Measurements from ENCODE around the gene MAN1C1.

The MAN1C1 gene

DNA sequence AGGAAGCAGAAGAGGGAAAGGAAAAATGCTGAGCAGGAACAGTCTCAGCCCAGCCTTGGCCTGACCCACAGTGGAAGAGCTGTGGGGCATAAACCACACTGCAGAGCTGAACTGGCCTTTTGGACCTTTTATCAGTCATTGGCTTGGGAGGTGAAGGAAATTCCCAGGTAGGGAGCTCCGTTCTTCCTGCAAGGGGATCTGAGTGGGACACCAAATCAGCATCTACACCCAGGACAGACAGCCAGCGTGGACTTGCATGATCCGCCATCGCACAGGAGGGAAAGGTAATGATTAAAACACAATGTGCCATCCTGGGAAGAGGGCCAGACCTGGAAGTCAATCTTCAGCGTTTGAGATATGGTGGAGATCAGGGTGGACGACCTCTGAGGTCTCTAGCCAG is 202.0 kb downstream of the MAN1C1 start:
- DNase-seq (ENCODE audit: low read depth) = no peak

DNA sequence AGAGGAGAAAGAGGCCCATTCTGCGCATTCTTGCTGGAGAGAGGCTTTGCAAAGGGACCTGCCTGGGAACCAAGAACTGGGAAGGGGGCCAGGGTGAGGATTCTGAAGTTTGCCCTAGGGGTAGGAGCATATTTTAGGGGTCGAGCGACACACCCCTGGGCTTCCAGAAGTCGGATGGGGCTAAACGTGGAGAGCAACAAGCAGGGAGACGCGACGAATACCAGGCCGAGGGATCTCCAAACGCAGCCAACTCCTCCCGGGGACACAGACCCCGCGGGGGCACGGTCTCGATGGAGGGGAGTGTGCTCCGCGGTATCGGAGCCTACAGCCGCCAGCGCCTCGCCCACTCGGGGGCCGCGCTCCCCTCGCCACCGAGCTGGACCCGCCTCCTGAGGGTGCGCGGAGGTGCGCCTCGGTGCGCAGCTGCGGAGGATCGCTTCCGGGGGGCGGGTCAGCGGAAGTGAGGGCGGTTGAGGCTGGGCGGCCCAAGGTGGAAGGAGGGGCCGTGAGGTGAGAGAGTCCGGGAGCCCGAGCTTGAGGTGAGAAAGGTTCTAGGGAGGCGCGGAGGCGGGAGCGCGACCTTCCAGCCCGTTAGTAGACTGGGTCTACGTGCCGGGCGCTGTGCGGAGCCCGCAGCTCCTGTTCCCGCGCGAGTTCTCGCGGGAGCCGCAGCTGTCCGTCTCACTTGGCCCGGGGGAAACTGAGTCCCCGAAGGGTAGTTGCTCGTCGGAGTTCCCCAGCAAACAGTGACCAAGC is 203.1 kb downstream of the MAN1C1 start, which contains the start of gene MTFR1L:
Gene MTFR1L, plus strand, starts transcription at position 464 of the 756 bp plus-strand sequence. CDS start 3,151 bp downstream, outside the sequence.
- peak; percentile 29 for DNase-seq (ENCODE audit: low read depth)

DNA sequence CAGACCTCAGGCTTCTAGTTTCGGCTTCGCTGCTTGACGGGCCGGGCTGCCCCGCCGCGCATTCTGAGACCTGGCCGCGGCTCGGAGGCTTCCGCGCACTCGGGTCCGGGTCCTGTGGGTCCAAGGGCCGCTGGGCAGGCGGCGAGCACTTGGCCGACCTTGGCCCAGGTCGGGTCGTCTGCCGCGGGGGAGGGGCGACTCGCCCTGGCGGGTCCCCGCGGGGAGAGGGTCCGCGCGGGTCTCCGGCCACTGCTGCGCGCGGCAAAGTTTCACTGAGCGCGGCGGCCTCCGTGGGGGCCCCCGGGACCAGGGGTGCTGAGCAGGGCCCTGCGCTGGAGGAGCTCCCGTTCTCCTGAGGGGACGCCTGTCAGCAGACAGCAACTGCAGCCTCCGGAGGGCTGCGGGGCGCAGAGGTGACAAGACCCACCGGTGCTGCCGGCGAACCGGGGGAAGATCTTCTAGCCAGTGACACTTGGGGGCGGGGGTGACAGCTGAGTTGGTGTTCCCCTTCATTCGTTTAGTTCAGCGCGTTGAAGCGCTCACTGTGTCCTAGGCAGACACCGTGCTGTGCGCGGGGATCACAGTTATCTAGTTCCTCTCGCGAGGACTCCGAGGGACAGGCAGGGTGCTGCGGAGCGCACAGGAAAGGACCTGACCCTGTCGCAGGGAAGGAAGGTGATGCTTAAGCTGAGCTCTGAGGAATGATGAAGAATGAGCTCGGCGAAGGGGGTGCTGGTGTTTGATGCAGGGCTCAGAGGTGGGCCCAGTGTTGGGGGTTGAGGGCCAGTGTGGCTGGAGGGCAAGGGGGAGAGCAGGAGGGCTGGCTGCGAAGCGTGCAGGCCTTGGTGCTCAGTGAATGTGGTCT is 203.9 kb downstream of the MAN1C1 start:
- DNase-seq (ENCODE audit: low read depth) = peak; percentile 29

DNA sequence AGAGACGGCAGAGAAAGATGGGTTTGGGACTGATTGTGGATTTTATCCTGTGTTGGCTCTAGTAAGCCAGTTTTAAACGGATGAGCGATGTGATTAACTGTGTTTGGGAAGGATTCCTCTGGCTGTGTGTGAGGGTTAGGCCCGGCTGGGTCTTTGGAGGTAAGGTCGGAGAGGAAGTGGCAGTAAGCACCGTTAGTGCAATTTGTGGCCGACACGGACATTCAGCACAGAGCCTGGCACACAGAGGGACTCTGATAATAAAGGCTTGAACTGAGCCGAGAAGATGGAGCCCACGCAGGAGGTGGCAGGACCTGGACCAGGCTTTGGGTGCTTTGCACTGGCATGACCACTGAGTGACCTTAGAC is 204.5 kb downstream of the MAN1C1 start:
- DNase-seq (ENCODE audit: low read depth) = no peak

DNA sequence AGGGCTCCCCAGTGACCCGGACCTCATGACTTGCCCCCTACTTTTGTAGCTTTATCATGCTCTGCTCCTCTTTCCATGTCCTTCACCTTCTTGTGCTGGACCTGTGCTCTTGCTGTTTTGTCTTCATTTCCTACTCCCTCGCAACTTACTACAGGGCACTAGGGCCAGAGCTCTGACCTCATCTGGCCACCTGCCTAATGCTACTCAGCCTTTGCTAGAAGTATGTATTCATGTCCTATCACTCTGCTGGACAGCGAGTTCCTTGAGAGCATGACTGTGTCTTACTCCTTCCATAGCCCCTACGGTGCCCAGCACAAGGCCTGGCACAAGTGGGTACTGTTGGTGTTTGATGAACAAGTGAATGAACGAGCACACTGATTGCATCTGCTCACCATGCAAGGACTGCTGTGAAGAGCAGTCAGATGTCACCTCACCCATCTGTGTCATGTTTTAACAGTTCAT is 205.1 kb downstream of the MAN1C1 start:
- DNase-seq (ENCODE audit: low read depth) = peak; percentile 33

DNA sequence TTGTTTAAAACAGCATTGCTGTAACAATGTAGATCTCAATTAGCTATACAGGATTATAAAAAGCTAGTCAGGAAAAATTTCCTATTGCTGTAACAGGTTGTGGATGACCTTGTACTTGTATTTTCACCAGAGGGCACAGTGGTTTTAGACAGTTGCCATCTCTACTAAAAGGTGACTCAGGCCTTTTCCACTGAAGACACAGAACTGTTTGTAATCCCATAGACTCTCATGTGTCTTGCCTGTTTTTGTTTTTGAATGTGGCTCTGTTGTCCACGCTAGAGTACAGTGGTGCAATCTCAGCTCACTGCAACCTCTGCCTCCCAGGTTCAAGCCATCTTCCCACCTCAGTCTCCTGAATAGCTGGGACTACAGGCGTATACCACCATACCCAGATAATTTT is 209.0 kb downstream of the MAN1C1 start:
- no peak for DNase-seq (ENCODE audit: low read depth)

DNA sequence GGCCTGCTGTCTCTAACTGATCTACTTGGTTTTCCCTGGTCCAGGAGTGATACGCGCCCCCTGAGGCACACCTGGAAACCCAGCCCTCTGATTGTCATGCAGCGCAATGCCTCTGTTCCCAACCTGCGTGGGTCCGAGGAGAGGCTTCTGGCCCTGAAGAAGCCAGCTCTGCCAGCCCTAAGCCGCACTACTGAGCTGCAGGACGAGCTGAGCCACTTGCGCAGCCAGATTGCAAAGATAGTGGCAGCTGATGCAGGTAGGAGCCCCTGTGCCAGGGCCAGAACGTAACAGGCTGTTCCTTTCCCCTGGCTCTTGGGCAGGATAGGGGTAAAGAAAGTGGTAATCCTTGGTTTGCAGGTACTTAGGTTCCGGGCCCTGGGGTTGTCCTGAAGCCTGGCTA is 210.0 kb downstream of the MAN1C1 start:
- DNase-seq (ENCODE audit: low read depth) = no peak

DNA sequence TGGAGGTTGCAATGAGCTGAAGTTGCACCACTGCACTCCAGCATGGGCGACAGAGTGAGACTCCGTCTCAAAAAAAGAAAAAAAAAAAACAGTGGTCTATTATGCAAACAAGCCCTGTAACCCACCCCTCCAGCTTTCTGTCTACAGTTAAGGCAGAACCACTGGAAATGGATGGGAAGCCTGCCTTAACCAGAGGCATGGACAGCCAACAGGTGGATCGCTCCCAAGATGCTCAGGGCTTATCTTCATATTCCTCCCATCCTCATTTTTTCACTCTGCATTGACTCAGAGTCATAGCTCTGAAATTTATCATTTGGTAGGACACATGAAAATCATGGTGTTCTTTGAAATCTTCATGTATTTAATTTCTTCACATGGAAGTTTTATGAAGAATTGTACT is 211.9 kb downstream of the MAN1C1 start:
- no peak for DNase-seq (ENCODE audit: low read depth)

DNA sequence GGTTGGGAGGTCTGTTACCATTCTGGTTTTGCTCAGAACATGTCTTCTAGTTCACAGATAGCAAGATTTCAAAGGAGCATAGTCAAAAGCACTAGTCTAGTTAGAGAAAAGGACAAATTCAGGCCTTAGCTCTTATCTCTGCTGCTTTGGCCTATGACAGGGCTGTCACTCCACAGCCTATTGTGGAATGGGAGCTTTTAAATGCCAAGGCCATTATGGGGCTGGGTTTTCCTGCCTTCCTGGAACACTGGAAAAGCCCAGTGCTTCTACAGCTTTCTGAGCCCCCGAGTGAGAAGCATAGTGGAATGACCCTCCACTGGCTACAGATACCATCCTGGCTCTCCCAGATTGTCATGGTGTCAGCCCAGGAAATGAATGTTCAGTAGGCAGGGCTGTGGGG is 212.5 kb downstream of the MAN1C1 start:
- no peak for DNase-seq (ENCODE audit: low read depth)

DNA sequence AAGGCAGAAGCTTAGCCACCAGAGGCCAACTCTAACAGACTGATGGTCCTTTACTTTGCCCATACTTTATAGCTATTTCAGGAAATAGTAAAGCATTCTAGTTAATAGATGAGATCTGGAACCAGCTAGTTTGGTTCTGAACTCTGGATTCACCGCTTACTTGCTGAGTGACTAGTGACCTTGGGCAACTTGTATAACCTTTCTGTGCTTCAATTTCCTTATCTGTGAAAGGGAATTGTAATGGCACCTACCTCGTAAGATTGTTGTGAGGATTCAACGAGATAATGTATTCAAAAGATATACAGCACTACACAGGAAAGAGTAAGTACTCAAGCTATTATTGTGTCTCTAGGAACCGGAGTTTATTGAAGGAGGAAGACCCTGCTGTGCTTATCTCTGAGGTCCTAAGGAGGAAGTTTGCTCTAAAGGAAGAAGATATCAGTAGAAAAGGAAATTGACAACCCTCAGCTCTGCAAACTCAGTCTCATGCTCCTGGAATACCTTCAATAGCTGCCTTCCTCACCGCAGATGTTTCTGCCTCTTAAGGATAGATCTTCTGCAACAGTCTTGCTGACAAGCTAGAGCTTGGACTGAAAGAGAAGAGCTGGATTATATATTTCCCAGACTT is 215.1 kb downstream of the MAN1C1 start:
- DNase-seq (ENCODE audit: low read depth) = no peak

DNA sequence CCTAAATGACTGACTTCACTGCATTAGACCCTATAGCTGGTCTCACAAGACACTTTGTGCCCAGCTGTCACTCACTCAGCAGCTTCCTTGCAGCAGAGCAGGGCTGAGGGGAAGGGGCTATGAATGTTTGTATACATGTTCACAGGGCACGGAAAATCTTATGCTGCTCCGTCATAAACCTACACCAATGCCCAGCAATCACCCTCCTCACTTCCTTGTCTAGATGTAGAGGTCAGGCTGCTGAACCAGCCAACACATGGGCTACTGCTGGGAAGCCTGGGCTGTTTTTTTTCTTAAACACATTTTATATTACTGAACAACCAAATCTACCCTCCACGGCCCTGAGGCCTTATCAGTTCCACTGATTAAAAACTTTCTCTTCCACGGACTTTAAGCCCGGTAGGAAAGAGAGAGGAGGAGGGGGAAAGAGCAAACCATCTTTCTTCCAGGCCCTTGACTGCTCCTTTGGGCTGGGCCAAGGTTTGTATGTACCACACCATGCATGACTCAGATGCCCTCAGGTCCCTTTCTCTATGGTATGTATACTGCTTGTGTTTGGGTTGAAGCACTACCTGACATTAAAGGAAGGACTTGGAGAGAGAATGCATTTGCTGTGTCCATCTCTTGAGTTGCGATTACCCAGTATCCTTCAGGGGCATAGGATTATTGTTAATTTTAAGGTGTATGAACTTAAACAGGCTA is 215.9 kb downstream of the MAN1C1 start:
- DNase-seq (ENCODE audit: low read depth) = no peak

DNA sequence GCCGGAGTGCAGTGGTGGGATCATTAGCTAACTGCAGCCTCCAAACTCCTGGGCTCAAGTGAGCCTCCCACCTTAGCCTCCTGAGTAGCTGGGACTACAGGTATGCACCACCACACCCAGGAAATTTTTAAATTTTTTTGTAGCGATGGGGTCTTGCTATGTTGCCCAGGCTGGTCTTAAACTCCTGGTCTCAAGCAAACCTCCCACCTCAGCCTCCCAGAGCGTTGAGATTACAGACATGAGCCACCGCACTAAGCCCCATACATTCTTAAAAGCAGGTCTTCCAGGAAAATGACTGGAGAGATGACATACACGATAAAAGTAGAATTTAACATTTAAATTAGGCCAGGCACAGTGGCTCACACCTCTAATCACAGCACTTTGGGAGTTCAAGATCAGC is 216.6 kb downstream of the MAN1C1 start:
- no peak for DNase-seq (ENCODE audit: low read depth)
